GM18520 (cell line): ENCODE results near the gene ORC3.
"Not testable (repeated sequence)": the region's sequence is repeated elsewhere in the genome, so short reads cannot be mapped to it uniquely, and the experiment has no call there.

ENCODE experiments used
- ATAC-seq: cut with Tn5 transposase; IDR thresholded peaks from one replicate; pipeline ENCODE4 v1.9.1; 2021; ENCODE audit not compliant: unreplicated experiment

The ORC3 gene

GRCh38 chr6:87690441-87690840, 100.5 kb downstream of the ORC3 start:
- ATAC-seq, result no peak

GRCh38 chr6:87692086-87692485, 102.2 kb downstream of the ORC3 start:
- ATAC-seq, result no peak

GRCh38 chr6:87696817-87697216, 106.9 kb downstream of the ORC3 start:
- not testable (repeated sequence) for ATAC-seq

- ATAC-seq, result no peak
Observed at GRCh38 chr6:87697581-87698546, 107.9 kb downstream of the ORC3 start.

GRCh38 chr6:87698547-87699006, 108.6 kb downstream of the ORC3 start:
- no peak for ATAC-seq

- no peak for ATAC-seq
Observed at GRCh38 chr6:87699576-87699975, 109.6 kb downstream of the ORC3 start.

GRCh38 chr6:87700397-87701343, 110.7 kb downstream of the ORC3 start:
- no peak for ATAC-seq

- peak; percentile 0 for ATAC-seq
Observed at GRCh38 chr6:87701344-87701675, 111.4 kb downstream of the ORC3 start.

- peak; percentile 40 for ATAC-seq
Observed at GRCh38 chr6:87701676-87702588, 112.0 kb downstream of the ORC3 start, which contains the start of gene AKIRIN2. Gene AKIRIN2 (minus strand): TSS chr6:87702233. CDS start chr6:87701684, 549 bp downstream.

GRCh38 chr6:87702589-87702945, 112.6 kb downstream of the ORC3 start:
- no peak for ATAC-seq

- not testable (repeated sequence) for ATAC-seq
Observed at GRCh38 chr6:87703039-87703438, 113.1 kb downstream of the ORC3 start.

GRCh38 chr6:87705070-87705691, 115.2 kb downstream of the ORC3 start:
- ATAC-seq, result peak; percentile 50

GRCh38 chr6:87706187-87706966, 116.4 kb downstream of the ORC3 start:
- no peak for ATAC-seq

GRCh38 chr6:87708581-87709427, 118.9 kb downstream of the ORC3 start:
- not testable (repeated sequence) for ATAC-seq

- ATAC-seq, result no peak
Observed at GRCh38 chr6:87710090-87710489, 120.2 kb downstream of the ORC3 start.

- ATAC-seq, result not testable (repeated sequence)
Observed at GRCh38 chr6:87712713-87713112, 122.8 kb downstream of the ORC3 start.

GRCh38 chr6:87714093-87714842, 124.3 kb downstream of the ORC3 start:
- ATAC-seq, result peak; percentile 73
